Activated B cell treated with CpG ODN at 0.5 μM for 24 hours (primary cell): ENCODE data around the gene EFS. TPM values are rescaled to one million over a fixed set of nuclear protein-coding genes. Genes with fewer than 3 reads are reported as not detected.

Experiments
- ATAC-seq: fragments of 200-7000 bp; cut with Tn5 transposase; one replicate; pipeline ENCODE4 v1.10.0; 2021; ENCODE audit warnings: low read depth, mild to moderate bottlenecking, moderate library complexity
- CTCF ChIA-PET: fragments of 350-600 bp; sonication (Branson Sonifier 250); formaldehyde crosslinking; loops from one replicate; lab custom pipeline; 2021; ENCODE audit warnings: antibody characterized with exemption; lab: Charles Lee
- POLR2A ChIA-PET: fragments of 350-600 bp; sonication (Branson Sonifier 250); formaldehyde crosslinking; loops from one replicate; lab custom pipeline; 2021; ENCODE audit warnings: antibody characterized with exemption; lab: Charles Lee
- DNase-seq: peaks from one replicate; pipeline ENCODE4 v3.0.0; 2022
- H3K27ac Mint-ChIP-seq: one replicate; pipeline ENCODE4 v1.8.0; 2020; ENCODE audit warnings: mixed read lengths
- H3K27me3 Mint-ChIP-seq: one replicate; pipeline ENCODE4 v1.8.0; 2021; ENCODE audit warnings: mixed read lengths
- H3K36me3 Mint-ChIP-seq: one replicate; pipeline ENCODE4 v1.8.0; 2021; ENCODE audit warnings: low read depth, mixed read lengths
- H3K4me1 Mint-ChIP-seq: one replicate; pipeline ENCODE4 v1.8.0; 2021; ENCODE audit warnings: mixed read lengths
- H3K4me3 Mint-ChIP-seq: one replicate; pipeline ENCODE4 v1.8.0; 2020; ENCODE audit warnings: mild to moderate bottlenecking, mixed read lengths
- H3K9me3 Mint-ChIP-seq: one replicate; pipeline ENCODE4 v1.8.0; 2020; ENCODE audit warnings: mixed read lengths
- intact Hi-C: fragments of 100-400 bp; cut with micrococcal nuclease; formaldehyde crosslinking; loops from one replicate; pipeline ENCODE4 v1.15.1; 2024
- total RNA-seq: library from RNA; stranded (reverse); gene quantifications from 2 replicates; pipeline ENCODE4 v1.2.3, GENCODE V29; 2022
- TF ChIP-seq, protein P1 (sequence below): fragments of 200-600 bp; IDR thresholded peaks from one replicate; pipeline ENCODE4 v1.8.0; 2022; ENCODE audit warnings: antibody characterized with exemption, mild to moderate bottlenecking

EFS gene
- total RNA-seq, 1 donor from 2014 or later, result not detected

DNA sequence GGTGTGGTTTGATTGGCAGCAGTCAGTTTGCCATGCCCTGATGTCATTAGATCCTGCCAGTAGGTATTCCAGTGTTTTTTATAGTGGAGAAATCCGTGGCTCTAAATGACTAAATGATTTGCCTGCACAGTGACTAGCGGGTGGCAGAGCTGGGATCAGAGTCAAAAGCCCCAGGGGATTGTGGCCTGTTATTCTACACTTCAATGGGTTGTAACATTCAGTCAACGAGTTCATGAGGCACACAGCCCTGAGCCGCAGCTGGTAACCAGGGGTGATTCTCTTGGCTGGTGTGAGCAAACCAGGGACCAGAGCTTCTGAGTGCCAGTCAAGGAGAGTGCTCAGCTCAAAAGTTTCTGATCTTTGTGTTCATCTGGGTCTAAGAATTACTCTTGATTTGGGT lies 41.3 kb upstream of the EFS start:
- CTCF ChIA-PET, result no interaction called here
- Mint-ChIP-seq H3K36me3 (no peaks in the 10 kb centered on the region), H3K4me1 (peaks cover 16% of the 10 kb centered on the region), H3K27me3 (peaks cover 52% of the 10 kb centered on the region), H3K9me3 (no peaks in the 10 kb centered on the region), H3K4me3 (no peak overlapping the region), H3K27ac (no peak overlapping the region)
- POLR2A ChIA-PET, result no interaction called here
- no peak for DNase-seq
- TF ChIP-seq, protein P1, sequence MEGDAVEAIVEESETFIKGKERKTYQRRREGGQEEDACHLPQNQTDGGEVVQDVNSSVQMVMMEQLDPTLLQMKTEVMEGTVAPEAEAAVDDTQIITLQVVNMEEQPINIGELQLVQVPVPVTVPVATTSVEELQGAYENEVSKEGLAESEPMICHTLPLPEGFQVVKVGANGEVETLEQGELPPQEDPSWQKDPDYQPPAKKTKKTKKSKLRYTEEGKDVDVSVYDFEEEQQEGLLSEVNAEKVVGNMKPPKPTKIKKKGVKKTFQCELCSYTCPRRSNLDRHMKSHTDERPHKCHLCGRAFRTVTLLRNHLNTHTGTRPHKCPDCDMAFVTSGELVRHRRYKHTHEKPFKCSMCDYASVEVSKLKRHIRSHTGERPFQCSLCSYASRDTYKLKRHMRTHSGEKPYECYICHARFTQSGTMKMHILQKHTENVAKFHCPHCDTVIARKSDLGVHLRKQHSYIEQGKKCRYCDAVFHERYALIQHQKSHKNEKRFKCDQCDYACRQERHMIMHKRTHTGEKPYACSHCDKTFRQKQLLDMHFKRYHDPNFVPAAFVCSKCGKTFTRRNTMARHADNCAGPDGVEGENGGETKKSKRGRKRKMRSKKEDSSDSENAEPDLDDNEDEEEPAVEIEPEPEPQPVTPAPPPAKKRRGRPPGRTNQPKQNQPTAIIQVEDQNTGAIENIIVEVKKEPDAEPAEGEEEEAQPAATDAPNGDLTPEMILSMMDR, result no peak
- intact Hi-C loops, result no loop called here
- ATAC-seq, result peak; percentile 95

DNA sequence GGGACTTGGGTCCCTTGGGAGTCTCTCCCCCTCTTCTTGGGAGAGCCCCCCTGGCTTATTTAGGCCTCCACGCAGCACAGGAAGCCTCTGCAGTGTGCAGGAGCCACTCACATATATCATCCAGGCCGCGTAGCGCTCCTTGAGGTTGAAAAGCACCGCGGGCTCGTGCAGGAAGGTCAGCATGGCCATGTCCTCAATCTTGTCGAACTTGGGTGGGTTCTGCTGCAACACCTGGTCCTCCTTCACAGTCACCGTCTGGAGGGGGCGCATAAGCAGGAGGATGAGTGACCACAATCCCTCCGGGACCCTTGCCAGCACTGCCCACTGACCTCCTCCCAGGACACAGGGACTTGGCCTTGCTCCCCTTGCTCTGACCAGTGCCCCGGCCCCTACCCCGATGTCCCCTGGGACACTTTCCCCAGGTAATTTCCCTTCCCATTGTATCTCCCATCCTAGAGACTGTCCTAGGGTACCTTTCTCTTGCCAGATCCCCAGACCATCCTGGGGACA lies 40.6 kb upstream of the EFS start:
- no peaks in the 10 kb centered on the region for H3K9me3 Mint-ChIP-seq
- no peak for ATAC-seq
- TF ChIP-seq, protein P1, result no peak
- H3K36me3 Mint-ChIP-seq, result no peaks in the 10 kb centered on the region
- CTCF ChIA-PET, result no interaction called here
- peaks cover 16% of the 10 kb centered on the region for H3K4me1 Mint-ChIP-seq
- no peak overlapping the region for H3K27ac Mint-ChIP-seq
- DNase-seq, result no peak
- intact Hi-C loops, result no loop called here
- POLR2A ChIA-PET, result no interaction called here
- no peak overlapping the region for H3K4me3 Mint-ChIP-seq
- peaks cover 46% of the 10 kb centered on the region for H3K27me3 Mint-ChIP-seq

DNA sequence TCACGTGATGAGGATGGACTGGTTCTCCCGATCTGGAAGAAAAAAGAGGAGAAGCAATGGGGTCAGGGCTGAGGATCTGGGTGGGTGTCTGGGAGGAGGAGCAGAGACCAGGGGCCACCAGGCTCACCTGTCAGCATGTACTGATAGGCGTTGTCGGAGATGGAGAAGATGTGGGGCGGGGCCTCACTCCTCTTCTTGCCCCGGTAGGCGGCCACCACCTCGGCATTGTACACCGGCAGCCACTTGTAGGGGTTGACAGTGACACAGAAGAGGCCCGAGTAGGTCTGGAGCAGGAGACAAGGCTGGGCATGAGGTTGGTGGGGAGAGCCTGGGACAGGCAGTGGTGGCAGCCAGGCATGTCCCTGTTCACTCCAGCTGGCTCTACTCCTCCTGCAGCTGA lies 40.1 kb upstream of the EFS start:
- ATAC-seq (no peak), DNase-seq (no peak)
- ChIA-PET POLR2A (no interaction called here), CTCF (no interaction called here)
- Mint-ChIP-seq H3K4me3 (no peak overlapping the region), H3K4me1 (peaks cover 16% of the 10 kb centered on the region), H3K36me3 (no peaks in the 10 kb centered on the region), H3K27ac (no peak overlapping the region), H3K27me3 (peaks cover 41% of the 10 kb centered on the region), H3K9me3 (no peaks in the 10 kb centered on the region)
- TF ChIP-seq, protein P1, result no peak
- intact Hi-C loops, result no loop called here

DNA sequence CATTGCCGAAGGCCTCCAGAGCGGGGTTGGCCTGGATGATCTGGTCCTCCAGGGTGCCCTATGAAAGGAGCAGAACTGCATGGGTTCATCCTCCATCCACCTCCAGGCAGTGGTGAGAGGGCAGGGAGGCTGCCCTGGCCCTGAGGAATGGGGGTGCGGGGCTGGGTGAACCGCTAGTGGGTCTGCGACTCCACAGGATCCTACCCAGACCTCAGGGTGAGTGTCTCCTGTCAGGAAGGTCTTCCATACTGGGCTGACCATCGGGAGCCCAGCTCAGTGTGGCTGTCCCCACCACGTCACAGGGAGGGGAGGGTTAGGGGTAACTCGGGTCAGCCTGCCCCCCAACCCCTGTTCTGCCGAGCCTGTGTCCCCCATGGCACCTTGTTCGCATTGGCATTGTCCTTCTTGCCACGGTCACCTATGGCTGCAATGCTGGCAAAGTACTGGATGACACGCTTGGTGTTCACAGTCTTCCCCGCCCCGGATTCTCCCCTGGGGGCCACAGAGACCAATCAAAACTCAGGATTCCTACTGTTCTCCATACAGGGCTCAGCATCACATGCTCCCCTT lies 39.4 kb upstream of the EFS start:
- TF ChIP-seq, protein P1, result no peak
- CTCF ChIA-PET, result no interaction called here
- Mint-ChIP-seq H3K4me1 (peaks cover 16% of the 10 kb centered on the region), H3K27me3 (peaks cover 40% of the 10 kb centered on the region), H3K36me3 (no peaks in the 10 kb centered on the region), H3K9me3 (no peaks in the 10 kb centered on the region), H3K27ac (no peak overlapping the region), H3K4me3 (no peak overlapping the region)
- no peak for ATAC-seq
- intact Hi-C loops, result no loop called here
- no peak for DNase-seq
- POLR2A ChIA-PET, result no interaction called here

DNA sequence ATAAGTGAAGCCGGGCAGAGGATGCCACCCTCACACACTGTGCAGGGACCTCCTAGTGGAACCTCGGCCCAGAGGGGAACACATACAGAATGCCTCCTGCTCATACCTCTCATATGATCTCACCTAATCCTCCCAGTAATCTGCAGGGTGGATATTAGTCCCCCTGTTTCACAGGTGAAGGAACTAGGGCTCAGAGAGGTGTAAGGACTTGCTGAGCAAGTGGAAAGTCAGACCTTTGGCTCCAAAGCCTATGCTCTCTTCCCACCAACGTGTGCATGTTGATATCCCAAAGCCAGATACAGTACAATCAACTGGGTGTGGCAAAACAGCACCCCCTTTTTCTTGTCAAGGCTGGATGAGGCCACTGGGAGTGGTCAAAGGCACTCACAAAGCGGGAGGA lies 38.9 kb upstream of the EFS start:
- DNase-seq, result no peak
- Mint-ChIP-seq H3K4me3 (no peak overlapping the region), H3K27ac (no peak overlapping the region), H3K9me3 (no peaks in the 10 kb centered on the region), H3K27me3 (peaks cover 37% of the 10 kb centered on the region), H3K4me1 (peaks cover 16% of the 10 kb centered on the region), H3K36me3 (no peaks in the 10 kb centered on the region)
- TF ChIP-seq, protein P1, result no peak
- ATAC-seq, result no peak
- ChIA-PET CTCF (no interaction called here), POLR2A (no interaction called here)
- intact Hi-C loops, result no loop called here
